ENCODE measurements around the gene NUP133. TPM values are rescaled to one million over a fixed set of nuclear protein-coding genes. Genes with fewer than 3 reads are reported as not detected.

Gene NUP133
- total and polyA plus RNA-seq, 10 donors, result 15.3 to 42.8 (median 34.7) TPM

- Histone ChIP-seq H3K4me1 (peaks cover 13 to 45% (median 26%) of the 10 kb centered on the region in 6 donors), H3K36me3 (peaks cover 0 to 7% (median under 1%) of the 10 kb centered on the region in 6 donors), H3K27me3 (replicated peaks in 1 of 7) (peaks cover 12 to 74% (median 61%) of the 10 kb centered on the region in 7 donors), H3K9me3 (no peaks in the 10 kb centered on the region), H3K27ac (no peak within 1 kb of the TSS), H3K4me3 (peak within 1 kb of the TSS in 1 of 8 donors; percentile 56)
- TF ChIP-seq POLR2A (IDR thresholded peaks at IDR 0.05) (no peak), CTCF (IDR thresholded peaks at IDR 0.05 in 8 of 11, conservative IDR thresholded peaks at IDR 0.05 in 3 of 11) (no peak), POLR2AphosphoS5 (IDR thresholded peaks at IDR 0.05) (no peak)
- 3 to 4% (median 4%) methylated on average over 37 to 51 of the region's 51 CpGs for WGBS, 5 donors
- no peak for DNase-seq
- intact Hi-C loops (cut with DNase I; ENCODE audit: low total_unique reads), result no loop called here
Measured at GRCh38 chr1:229434005-229434640, 74.0 kb downstream of the NUP133 start, which contains the start of gene ACTA1. TSS of gene ACTA1 (minus strand) at chr1:229434094. CDS start at chr1:229433115, 979 bp downstream.

- 13 to 21% (median 17%) methylated on average over 19 of the region's 19 CpGs for WGBS, 5 donors
- Histone ChIP-seq H3K27ac (no peak overlapping the region), H3K4me1 (peaks cover 13 to 45% (median 26%) of the 10 kb centered on the region in 6 donors), H3K9me3 (no peaks in the 10 kb centered on the region), H3K27me3 (replicated peaks in 1 of 7) (peaks cover 12 to 80% (median 68%) of the 10 kb centered on the region in 7 donors), H3K36me3 (peaks cover 0 to under 1% (median 0%) of the 10 kb centered on the region in 6 donors), H3K4me3 (no peak overlapping the region)
- DNase-seq, result no peak
- TF ChIP-seq POLR2AphosphoS5 (IDR thresholded peaks at IDR 0.05) (no peak), CTCF (IDR thresholded peaks at IDR 0.05 in 8 of 11, conservative IDR thresholded peaks at IDR 0.05 in 3 of 11) (no peak), POLR2A (IDR thresholded peaks at IDR 0.05) (no peak)
- intact Hi-C loops (cut with DNase I; ENCODE audit: low total_unique reads), result no loop called here
Measured at GRCh38 chr1:229433364-229434004, 74.7 kb downstream of the NUP133 start.

- Histone ChIP-seq H3K36me3 (no peaks in the 10 kb centered on the region), H3K4me3 (peak overlapping the region in 1 of 8 donors; percentile 56), H3K27me3 (replicated peaks in 1 of 7) (peaks cover 12 to 86% (median 73%) of the 10 kb centered on the region in 7 donors), H3K9me3 (no peaks in the 10 kb centered on the region), H3K4me1 (peaks cover 13 to 45% (median 26%) of the 10 kb centered on the region in 6 donors), H3K27ac (no peak overlapping the region)
- intact Hi-C loops (cut with DNase I; ENCODE audit: low total_unique reads), result no loop called here
- TF ChIP-seq POLR2AphosphoS5 (IDR thresholded peaks at IDR 0.05) (no peak), POLR2A (IDR thresholded peaks at IDR 0.05) (no peak), CTCF (IDR thresholded peaks at IDR 0.05 in 8 of 11, conservative IDR thresholded peaks at IDR 0.05 in 3 of 11) (no peak)
- no peak for DNase-seq
- 7 to 41% (median 14%) methylated on average over 22 to 37 of the region's 37 CpGs for WGBS, 5 donors
Measured at GRCh38 chr1:229432905-229433304, 75.2 kb downstream of the NUP133 start.

- H3K4me1 ChIP-seq, result peaks cover 13 to 45% (median 26%) of the 10 kb centered on the region in 6 donors
- intact Hi-C loops (cut with DNase I; ENCODE audit: low total_unique reads), result no loop called here
- 0 to 14% (median 7%) methylated on average over 2 to 38 of the region's 38 CpGs; no CpG with 5 or more reads in 1 of the 5 donors for WGBS, 5 donors
- peak overlapping the region in 4 of 8 donors; percentile 8 to 56 (median 14) for H3K4me3 ChIP-seq
- TF ChIP-seq CTCF (IDR thresholded peaks at IDR 0.05 in 8 of 11, conservative IDR thresholded peaks at IDR 0.05 in 3 of 11) (no peak), POLR2A (IDR thresholded peaks at IDR 0.05) (no peak), POLR2AphosphoS5 (IDR thresholded peaks at IDR 0.05) (no peak)
- H3K27ac ChIP-seq, result no peak overlapping the region
- no peak for DNase-seq
- H3K27me3 ChIP-seq (replicated peaks in 1 of 7), result peaks cover 12 to 94% (median 77%) of the 10 kb centered on the region in 7 donors
- no peaks in the 10 kb centered on the region for H3K36me3 ChIP-seq
- no peaks in the 10 kb centered on the region for H3K9me3 ChIP-seq
Measured at GRCh38 chr1:229432116-229432461, 76.1 kb downstream of the NUP133 start.
